ENCODE measurements around the gene DIPK1A.
A peak's percentile ranks its signal among the peaks of the same experiment; 100 is the strongest.

Gene DIPK1A

DNA sequence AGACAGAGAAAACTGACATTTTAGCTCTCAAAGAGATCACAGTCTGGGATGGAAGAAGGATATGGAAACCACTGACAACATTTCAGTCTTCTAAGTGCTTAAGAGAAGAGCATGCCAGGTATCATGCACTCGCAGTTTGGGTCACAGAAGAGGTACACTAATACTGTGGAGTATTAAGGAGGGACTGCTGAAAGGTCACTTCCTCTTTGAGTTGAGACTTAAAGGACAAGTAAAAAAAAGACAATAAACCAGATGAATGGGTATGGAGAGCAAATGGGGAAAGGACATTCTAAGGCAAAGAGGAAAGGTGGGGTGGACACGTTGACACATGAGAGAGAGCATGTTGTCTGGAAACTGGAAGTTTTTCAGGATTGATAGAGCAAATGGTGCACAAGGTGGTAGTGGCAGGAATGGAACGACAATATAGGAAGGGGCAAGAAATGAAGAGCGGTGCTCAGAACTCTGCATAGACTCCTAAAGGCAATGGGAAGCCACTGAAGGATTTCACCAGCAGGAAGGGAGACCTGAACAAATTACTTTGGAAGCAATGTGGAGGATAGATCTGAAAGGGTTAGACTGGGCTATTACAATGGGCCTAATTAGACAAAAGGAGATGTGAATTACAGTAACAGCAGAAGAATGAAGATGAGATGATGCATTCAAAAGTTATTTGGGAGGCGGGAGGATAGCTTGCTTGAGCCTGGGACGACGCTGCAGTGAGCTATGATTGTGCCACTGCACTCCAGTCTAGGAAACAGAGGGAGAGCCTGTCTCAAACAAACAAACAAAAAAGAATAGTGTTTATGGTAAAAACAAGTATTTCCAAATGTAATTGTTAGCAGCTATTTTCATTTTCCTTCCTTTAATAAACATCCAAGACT, 11.1 kb downstream of the DIPK1A start:
- no peak for DNase-seq

DNA sequence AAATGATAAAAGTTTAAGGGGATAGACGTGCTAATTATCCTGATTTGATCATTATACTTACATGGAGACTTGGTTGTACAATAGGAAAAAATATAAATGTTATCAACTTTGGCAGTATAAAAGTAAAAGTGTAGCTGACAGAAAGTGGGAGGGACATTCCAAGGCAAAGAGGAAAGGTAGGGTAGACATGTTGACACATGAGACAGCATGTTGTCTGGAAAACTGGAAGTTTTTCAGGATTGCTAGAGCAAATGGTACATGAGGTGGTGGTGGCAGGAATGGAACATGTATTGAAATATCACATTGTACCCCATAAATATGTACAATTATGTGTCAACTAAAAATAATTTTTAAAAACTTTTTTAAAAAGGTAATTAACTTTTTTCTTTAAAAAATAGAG, 13.2 kb downstream of the DIPK1A start:
- DNase-seq: no peak

DNA sequence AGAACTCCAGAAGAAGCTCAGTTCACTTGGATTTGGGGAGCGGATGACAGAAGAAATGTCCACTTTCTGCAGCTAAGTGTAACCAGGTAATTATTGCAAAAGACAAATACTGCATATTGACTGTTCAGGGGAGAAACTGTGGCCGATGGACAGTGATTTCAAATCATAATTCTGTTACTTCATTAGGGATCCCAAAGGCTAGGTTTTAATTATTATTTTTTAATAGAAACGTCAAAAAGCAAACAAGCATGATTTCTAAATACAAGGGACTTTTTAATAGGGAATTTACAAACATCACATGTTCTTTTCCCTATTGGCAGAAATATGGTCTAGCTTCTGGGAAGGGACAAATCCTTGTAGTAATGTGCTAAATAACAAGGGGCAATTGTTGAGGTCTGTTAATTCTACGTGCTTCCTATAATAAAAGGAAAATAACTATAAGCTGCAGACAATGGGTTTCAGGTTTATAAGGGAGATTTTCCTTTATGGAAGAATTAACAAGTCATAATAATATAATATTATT, 15.5 kb downstream of the DIPK1A start:
- no peak for DNase-seq

DNA sequence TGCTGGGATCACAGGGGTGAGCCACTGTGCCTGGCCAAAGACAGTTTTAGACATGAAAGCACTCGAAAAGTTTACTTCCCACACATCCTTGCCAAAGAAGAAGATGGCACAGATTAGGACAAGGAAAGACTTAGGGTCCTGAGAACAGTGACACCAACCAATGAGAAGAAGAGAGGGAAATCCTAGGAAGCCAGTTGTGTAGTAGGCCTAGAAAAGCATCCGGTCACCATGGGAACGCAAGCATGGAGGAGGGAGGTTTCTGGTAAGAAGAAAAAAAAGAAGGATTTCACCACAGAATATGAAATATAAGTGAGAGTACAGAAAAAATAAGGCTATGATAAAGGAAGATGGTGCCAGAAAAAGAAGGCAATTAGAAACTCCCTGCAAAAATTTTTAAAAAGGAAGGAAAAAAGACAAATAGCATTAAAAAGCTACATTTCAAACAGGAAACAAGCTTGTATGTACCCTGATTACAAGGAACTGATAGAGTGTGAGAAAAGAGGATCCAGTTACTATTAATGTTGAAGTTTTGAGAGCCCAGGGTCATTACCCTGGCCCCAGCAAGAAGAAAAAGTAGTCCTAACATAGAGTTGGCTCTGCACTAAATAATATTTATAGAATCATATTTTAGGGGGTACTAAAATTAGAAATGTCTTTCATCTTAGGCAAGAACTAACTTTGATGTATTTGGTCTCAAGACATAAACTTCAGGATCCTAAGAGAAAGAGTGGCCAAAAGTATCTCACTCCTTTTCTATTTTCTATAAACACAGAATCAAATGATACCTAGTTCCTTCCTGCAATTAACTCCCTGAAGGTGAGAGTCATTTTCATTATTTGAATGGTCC, 16.1 kb downstream of the DIPK1A start:
- no peak for DNase-seq

DNA sequence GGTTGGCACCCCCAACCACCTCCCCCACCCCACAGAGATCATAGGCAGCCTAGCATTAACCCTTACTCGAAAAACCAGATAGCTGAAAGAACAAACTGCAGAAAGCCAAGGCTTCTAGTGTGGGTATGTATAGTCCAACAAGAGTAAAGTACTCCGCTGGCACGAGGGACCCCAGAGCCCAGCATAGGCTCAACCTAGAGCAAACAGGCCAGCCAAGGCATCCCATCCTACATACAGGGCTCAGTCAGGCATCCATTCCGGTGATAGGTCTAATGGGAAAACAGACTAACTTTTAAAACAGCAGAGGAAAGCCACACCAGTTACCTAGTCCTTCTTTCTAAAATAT, 17.8 kb downstream of the DIPK1A start:
- no peak for DNase-seq

DNA sequence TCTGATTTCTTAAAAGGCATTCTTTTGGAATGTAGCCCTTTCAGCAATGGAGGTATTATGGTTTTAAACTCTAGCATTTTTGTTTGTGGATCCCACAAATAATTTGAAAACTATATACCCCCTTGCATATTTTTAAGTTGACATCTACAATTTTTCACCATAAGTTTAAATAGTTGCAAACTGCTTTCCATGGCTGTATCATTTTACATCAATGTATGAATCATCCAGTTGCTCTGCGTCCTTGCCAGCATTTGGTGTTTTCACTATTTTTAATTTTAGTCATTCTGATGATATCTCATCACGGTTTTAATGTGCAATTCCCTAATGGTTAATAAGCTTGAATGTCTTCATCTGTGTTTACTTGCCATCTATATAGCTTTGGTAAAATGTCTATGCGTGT, 20.7 kb downstream of the DIPK1A start:
- no peak for DNase-seq

DNA sequence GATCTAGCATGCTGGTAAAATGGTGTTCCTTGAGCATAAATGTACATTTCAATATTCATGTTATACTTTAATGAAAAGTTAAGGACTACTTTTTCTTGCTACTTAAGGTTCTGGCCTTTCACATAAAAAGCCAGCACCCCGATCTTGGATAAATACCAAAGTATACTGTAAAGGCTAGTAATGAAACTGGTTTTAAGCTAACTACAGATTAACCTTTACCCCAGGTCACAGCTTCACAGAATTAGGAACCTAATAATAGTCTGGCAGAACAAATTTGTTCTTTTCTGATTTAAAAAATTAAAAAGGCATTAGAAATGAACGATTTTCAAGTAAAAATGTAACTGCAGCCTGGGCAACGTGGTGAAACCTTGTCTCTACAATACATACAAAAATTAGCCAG, 23.5 kb downstream of the DIPK1A start:
- DNase-seq: no peak

DNA sequence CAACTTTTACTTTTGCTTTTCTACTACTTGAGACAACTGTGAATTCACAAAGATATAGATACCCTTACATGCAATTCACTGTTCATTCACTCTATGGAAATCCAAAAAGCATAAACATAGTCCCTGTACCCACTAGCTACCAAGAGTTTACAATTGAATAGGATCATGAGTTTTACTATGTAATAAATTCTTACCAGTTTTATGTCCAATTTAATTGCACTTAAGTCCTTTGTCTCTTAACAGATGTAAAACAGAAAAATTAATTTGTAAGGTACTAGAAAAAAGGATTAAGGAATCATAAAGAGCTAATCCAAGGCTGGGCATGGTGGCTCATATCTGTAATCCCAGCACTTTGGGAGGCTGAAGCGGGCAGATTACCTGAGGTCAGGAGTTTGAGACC, 24.4 kb downstream of the DIPK1A start:
- DNase-seq: no peak

DNA sequence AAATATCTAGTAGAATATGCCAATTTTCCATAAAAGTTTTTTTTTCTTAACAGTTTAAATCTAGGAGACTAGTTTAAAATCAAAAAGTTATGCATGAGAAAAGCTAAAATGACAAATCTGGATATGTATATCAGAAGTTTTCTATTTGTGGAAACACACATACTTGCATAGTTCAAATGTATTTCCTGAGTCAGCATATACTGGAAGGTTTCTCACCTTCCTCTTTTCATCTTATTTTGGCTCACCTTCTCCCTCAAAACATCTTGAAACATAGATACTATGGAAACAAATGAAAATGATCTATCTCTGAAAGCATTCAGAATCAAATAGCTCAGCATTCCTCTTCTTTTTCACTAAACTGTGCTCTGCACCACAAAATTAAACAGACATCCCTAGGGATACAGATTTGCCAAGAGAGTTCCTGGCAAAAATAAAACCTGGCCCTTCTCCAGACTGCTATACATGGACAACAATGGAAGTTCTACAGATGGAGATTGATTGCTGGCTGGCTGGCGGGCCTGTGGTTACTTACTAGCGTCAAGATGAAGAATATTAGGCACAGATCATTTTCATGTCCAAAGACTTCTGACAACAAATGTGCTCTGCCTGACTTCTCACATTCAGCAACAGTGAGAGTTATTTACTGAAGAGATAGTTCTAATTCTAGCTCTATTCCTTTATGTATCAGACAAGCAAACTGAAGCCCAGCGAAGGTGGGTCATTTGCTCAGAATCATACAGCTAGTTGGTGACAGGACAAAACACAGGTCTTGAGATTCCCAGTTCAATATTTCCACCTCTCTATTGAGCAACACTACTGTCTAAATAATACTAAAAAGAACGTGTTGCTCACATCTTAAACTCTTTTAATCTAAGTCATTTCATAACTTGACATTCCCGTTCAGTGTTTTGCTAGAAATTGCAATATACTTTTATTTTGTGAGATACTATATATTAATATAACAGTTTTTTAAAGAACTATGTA, 26.6 kb downstream of the DIPK1A start:
- DNase-seq: peak; percentile 93

DNA sequence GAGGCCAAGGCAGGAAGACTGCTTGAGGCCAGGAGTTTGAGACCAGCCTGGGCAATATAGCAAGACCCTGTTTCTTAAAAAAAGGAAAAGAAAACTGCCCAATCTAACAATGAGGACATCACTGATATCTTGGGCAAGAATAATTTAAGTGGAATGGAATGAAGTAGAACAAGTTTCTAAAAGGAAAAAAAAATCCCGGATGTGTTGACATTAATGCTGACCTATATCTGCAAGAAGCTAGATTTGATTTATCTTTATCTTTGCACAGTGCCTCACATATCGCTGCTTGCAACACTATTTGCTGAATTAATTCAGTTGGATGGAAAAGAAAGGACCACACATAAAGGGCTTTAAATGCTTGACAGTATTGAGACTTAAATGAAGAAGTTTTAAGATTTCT, 27.8 kb downstream of the DIPK1A start:
- no peak for DNase-seq

DNA sequence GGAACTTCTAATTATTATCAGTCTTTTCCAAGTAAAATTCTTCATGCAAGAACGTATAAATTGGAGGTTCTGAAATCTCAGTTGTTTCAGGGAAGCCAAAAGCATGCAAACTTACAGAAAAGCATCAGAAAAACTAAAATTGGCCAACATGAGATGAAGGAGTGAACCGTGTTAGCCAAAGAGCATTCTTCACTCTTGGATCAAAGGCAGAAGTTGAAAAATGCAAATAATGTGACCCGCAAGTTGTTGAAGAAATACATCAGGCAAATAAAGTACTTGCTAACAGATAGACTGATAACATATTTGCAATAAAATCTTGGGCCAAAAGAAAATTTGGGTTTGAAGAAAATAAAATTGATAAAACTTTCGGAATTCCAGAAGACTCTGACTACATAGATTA, 29.6 kb downstream of the DIPK1A start:
- no peak for DNase-seq

DNA sequence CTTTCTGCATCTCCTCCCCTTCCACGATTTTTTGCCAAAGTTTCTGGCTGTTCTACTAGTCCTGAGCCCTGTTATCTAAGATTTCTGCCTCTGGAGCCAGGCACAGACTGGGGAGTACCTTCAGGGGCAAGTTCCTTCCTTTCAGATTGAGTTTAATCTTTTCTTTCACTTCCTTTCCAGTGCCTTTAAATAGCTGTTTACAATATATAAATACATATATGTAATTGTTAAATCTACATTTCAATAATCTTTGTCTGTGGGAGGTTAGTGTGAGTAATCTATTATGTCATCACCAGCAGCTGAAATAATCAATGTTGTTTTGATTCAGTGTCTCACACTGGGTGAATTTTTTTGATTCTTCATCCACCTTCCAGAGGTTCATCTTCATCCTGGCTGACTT, 31.8 kb downstream of the DIPK1A start:
- DNase-seq: no peak

DNA sequence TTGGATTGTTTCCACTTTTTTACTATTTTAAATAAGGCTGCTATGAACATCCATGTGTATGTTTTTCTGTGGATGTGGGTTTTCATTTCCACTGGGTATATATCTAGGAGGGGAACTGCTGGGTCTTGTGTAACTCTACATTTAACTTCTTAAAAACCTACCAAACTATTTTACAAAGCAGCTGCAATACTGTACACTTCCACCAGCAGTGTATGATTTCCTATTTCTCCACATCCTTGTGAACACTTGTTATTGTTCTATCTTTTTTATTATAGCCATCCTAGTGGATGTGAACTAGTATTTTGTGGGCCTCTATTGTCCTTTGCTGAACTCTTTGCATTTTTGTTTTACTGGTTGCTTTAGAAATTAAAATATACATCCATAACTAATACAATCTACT, 33.4 kb downstream of the DIPK1A start:
- no peak for DNase-seq

DNA sequence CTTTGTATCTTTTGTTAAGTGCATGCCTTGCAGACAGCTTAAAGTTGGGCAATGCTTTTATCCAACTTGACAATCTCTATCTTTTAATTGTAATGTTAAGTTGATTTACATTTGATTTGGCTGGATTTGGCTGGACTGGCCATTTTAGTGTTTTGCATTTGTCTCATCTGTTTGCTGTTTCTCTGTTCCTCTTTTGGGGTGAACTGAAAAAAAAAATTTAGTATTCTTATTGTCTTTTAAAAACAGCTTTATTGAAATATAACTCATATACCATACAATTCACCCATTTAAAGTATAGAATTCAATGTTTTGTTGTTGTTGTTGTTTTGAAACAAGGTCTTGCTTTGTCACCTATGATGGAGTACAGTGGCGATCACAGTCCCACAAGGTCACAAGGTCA, 34.4 kb downstream of the DIPK1A start:
- DNase-seq: no peak

DNA sequence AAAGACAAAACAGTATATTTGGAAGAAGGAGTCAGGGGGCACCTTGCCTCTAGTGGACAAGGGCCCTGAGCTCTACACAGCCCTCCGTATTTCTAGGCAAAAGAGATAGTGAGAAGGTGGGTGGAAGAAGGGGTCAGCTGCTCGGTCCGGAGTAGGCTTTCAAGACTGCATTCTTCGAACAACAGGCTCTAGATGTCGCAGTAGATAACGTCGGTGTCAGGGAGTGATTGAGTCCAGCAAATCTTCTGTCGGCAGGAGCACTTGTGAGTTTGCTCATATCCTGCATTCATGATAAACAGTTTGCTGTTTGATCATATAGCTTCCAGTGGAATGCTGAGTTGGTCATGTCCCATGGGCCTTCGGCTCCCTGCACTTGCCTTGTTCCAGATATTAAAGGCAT, 36.8 kb downstream of the DIPK1A start:
- DNase-seq: no peak

DNA sequence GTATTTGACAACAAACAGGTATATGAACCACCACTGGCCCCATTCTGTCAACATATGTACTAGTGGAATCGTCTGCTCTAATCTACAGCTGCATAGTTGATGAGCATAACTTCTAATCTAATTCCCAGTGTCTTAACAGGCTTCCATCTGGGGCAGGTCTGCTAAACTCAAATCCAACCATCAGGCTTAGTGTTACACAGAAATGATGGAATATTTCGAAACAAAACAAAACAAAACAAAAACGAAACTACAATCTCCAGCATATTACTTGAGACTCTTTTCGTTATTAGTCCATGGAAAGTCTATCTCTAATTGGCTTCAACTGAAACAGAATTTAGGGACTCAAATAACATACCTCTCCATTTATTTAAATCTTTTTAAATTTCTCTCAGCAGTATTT, 37.6 kb downstream of the DIPK1A start:
- DNase-seq: peak; percentile 10

DNA sequence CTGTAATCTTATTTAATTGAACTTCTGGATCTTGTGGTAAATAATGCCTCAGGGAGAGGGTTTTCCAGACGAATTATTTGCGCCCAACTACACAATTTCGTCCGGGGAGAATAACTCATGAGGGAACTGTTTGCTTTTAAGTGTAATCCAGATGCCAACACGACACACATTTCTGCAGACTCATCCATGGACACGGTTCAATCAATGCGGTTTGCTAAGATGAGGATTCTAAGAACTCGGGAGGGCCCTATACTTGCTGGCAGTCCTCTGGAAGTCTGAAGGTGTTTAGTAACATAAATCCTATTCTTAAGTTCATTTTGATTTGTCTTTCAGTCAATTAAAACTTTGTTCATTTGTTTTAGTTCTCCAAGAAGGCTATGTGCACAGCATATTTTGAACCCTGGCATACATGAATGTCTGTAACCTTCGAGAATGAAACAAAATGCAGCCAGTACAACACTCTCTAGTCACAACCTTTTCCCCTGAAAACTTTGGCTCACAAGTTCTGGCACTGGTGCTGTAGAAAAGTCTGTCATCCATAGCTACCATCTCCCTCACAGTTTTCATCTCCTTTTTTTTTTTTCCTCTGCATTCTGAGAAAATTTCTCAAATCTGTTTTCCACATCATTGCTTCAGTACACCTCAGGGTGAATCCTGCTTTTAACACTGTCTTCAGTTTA, 38.8 kb downstream of the DIPK1A start:
- DNase-seq: peak; percentile 63

DNA sequence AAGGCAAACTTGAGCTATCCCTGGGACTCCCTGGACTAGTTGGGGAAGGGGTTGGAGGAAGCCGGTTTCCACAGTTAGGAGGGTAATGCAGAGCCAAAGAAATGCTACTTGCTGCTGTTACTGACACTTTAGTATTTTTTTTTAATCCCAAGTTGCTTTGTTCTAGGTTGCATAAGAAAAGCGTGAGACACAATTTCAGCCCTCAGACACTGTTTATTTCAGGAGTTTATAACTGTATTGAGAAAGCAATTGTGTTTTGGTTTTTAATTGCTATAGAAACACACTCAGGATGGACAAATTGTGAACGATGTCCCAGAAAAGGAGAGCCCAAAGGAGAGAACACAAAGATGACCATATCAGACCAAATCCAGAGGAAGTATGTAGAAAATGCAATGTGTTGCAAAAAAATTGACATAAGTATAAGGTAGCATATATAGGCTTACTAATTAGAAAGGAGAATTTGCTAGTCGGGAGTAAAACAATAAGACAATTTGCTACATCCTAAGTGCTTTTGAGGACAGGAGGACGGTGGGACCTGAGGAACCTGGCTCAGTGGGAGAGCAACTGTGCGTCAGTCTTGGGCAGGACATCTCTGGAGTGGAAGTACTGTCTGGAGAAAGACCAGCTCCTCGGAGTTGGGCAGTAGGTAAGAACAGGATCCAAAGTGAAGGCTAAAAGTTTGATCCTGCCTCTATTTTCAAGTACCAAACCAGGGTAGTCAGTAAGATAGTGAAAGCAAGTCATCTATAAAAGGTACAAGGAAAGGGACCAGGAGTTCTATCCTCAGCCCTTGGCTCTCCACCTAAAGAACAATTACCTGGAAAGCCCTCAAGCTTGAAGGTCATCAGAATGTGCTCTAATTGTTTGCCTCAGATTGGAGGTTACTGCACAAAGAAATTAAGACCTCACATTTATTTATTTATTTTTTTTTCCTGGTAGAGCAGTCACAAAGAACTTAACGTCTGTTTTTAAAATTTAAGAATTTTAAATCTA, 39.9 kb downstream of the DIPK1A start:
- no peak for DNase-seq

DNA sequence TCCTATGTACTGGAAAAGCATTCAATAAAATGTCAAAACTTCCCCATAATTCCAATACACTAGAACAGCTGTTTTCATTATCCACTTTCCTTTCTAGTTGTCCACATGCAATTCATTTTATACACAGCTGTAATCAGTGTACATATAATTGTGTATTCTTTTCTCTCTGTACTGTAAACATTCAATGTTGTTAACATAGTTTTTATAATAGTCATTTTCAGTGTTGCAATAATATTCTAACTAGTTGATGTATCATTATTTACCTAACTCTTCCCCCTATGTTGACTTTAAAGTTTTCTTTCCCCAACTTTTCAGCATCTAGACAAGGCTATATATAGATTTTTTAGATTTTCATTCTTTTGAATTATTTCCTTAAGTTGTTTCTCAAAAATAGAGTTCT, 44.4 kb downstream of the DIPK1A start:
- DNase-seq: no peak

DNA sequence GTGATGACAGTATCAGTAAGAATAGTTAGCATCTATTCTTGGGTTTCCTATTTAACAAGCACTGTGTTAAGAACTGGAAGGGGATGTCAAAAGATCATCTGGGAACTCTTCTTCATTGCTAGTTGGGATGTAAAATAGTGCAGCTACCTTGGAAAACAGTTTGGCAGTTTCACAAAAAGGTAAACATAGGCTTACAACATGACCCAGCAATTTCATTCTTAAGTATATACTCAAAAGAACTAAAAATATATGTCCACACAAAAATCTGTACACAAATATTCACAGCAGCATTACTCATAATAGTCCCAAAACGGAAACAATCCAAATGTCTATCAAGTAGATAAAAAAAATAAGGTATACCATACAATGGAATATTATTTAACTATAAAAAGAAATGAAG, 45.7 kb downstream of the DIPK1A start:
- no peak for DNase-seq
